ENCODE measurements around the gene ZNF746. TPM values are rescaled to one million over a fixed set of nuclear protein-coding genes. Genes with fewer than 3 reads are reported as not detected.

ZNF746 gene
- total and polyA plus RNA-seq, 12 donors = 5.7 to 32.2 (median 16.3) TPM

GRCh38 chr7:149466364-149466763, 31.2 kb downstream of the ZNF746 start:
- Histone ChIP-seq H3K27ac (no peak overlapping the region), H3K9me3 (replicated peaks in 1 of 3) (no peaks in the 10 kb centered on the region), H3K4me3 (no peak overlapping the region), H3K27me3 (no peaks in the 10 kb centered on the region), H3K4me1 (replicated peaks in 1 of 2) (peaks cover 0 to under 1% of the 10 kb centered on the region in 2 donors), H3K36me3 (replicated peaks in 1 of 2) (no peaks in the 10 kb centered on the region)
- no peak for DNase-seq
- TF ChIP-seq CTCF (IDR thresholded peaks at IDR 0.05) (no peak), POLR2A (IDR thresholded peaks at IDR 0.05) (no peak)
- intact Hi-C loops (cut with DNase I) = no loop called here

GRCh38 chr7:149463500-149464161, 34.0 kb downstream of the ZNF746 start:
- Histone ChIP-seq H3K27ac (no peak overlapping the region), H3K4me1 (replicated peaks in 1 of 2) (peaks cover 8 to 15% of the 10 kb centered on the region in 2 donors), H3K27me3 (no peaks in the 10 kb centered on the region), H3K4me3 (no peak overlapping the region), H3K9me3 (replicated peaks in 1 of 3) (no peaks in the 10 kb centered on the region), H3K36me3 (replicated peaks in 1 of 2) (no peaks in the 10 kb centered on the region)
- DNase-seq = no peak
- WGBS, 4 donors = 90 to 95% (median 94%) methylated on average over 1 of the region's 1 CpG
- intact Hi-C loops (cut with DNase I) = no loop called here
- TF ChIP-seq POLR2A (IDR thresholded peaks at IDR 0.05) (no peak), CTCF (IDR thresholded peaks at IDR 0.05) (no peak)

GRCh38 chr7:149462101-149462520, 35.5 kb downstream of the ZNF746 start:
- intact Hi-C loops (cut with DNase I) = no loop called here
- DNase-seq = no peak
- no peaks in the 10 kb centered on the region for H3K27me3 ChIP-seq
- WGBS, 4 donors = 86 to 91% (median 90%) methylated on average over 9 of the region's 9 CpGs
- H3K27ac ChIP-seq = no peak overlapping the region
- H3K9me3 ChIP-seq (replicated peaks in 1 of 3) = no peaks in the 10 kb centered on the region
- H3K4me1 ChIP-seq (replicated peaks in 1 of 2) = peaks cover 8 to 24% of the 10 kb centered on the region in 2 donors
- TF ChIP-seq CTCF (IDR thresholded peaks at IDR 0.05) (no peak), POLR2A (IDR thresholded peaks at IDR 0.05) (no peak)
- H3K4me3 ChIP-seq = no peak overlapping the region
- no peaks in the 10 kb centered on the region for H3K36me3 ChIP-seq (replicated peaks in 1 of 2)

GRCh38 chr7:149460493-149461277, 36.9 kb downstream of the ZNF746 start, which contains the start of gene ZNF777:
Gene ZNF777, minus strand, starts transcription at chr7:149461062. Its CDS starts 5,040 bp downstream, at chr7:149456022.
- Histone ChIP-seq H3K36me3 (replicated peaks in 1 of 2) (peaks cover 0 to 4% of the 10 kb centered on the region in 2 donors), H3K27me3 (no peaks in the 10 kb centered on the region), H3K27ac (peak within 1 kb of the TSS in 3 of 5 donors; percentile 79 to 81 (median 80)), H3K4me1 (replicated peaks in 1 of 2) (peaks cover 8 to 24% of the 10 kb centered on the region in 2 donors), H3K9me3 (replicated peaks in 1 of 3) (no peaks in the 10 kb centered on the region), H3K4me3 (peak within 1 kb of the TSS; percentile 25 to 86 (median 66))
- DNase-seq = peak; percentile 78 to 93 (median 87)
- TF ChIP-seq POLR2A (IDR thresholded peaks at IDR 0.05) = peak; percentile 12 to 71
- peak; percentile 17 to 65 (median 38) for TF ChIP-seq CTCF (IDR thresholded peaks at IDR 0.05)
- 0 to 1% (median 1%) methylated on average over 18 to 64 of the region's 64 CpGs for WGBS, 4 donors
- intact Hi-C loops (cut with DNase I) = no loop called here

All from adrenal gland (tissue), 12 donors.